ENCODE data around the gene HBA1. TPM values are rescaled to one million over a fixed set of nuclear protein-coding genes. Genes with fewer than 3 reads are reported as not detected.

The HBA1 gene
- polyA plus RNA-seq, 1 donor from 2014 or later, result not detected

DNA sequence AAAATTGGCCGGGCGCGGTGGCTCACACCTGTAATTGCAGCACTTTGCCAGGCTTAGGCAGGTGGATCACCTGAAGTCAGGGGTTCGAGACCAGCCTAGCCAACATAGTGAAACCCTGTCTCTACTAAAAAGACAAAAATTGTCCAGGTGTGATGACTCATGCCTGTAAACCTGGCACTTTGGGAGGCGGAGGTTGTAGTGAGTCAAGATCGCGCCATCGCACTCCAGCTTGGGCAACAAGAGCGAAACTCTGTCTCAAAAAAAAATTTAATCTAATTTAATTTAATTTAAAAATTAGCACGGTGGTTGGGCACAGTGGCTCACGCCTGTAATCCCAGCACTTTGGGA lies 2.2 kb downstream of the HBA1 start:
- Histone ChIP-seq H3K27me3 (ENCODE audit: insufficient read depth, low read depth, low read length) (peaks cover 58% of the 10 kb centered on the region), H3K4me2 (ENCODE audit: low read length) (no peak overlapping the region)

DNA sequence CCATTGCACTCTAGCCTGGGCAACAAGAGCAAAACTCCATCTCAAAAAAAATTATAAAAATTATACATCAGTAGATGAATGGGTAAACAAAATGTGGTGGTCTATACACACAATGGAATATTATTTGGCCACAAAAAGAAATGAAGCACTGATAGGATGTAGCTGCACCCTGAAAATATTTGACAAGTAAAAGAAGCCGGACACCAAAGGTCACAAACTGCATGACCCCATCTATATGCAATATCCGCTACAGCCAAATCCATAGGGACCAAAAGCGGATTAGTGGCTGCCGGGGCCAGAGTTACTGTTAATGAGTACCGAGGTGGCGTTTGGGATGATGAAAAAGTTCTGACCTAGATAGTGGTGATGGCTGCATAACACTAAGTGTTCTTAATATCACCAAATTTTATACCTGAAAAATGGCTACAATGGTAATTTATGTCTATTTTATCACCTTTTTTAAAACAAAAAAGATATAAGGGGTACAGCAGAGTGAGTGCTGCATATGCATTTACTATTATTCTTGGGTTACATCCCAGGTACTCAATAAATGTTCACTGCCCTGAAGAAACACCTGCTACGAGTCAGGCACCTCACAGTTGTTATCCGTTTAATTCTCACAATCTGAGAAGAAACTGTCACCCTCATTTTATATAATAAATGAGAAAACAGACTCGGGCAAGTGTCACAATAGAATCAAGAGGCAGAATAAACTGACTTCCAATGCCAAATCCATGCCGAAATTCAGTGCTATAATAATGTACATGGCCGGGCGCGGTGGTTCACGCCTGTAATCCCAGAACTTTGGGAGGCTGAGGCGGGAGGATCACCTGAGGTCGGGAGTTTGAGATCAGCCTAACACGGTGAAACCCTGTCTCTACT lies 3.0 kb downstream of the HBA1 start:
- TF ChIP-seq, protein P1, sequence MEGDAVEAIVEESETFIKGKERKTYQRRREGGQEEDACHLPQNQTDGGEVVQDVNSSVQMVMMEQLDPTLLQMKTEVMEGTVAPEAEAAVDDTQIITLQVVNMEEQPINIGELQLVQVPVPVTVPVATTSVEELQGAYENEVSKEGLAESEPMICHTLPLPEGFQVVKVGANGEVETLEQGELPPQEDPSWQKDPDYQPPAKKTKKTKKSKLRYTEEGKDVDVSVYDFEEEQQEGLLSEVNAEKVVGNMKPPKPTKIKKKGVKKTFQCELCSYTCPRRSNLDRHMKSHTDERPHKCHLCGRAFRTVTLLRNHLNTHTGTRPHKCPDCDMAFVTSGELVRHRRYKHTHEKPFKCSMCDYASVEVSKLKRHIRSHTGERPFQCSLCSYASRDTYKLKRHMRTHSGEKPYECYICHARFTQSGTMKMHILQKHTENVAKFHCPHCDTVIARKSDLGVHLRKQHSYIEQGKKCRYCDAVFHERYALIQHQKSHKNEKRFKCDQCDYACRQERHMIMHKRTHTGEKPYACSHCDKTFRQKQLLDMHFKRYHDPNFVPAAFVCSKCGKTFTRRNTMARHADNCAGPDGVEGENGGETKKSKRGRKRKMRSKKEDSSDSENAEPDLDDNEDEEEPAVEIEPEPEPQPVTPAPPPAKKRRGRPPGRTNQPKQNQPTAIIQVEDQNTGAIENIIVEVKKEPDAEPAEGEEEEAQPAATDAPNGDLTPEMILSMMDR (IDR thresholded peaks at IDR 0.05; ENCODE audit: poor library complexity, severe bottlenecking), result no peak
- no peak for TF ChIP-seq EP300 (conservative IDR thresholded peaks at IDR 0.05; ENCODE audit: poor library complexity, severe bottlenecking)
- TF ChIP-seq, protein P2, sequence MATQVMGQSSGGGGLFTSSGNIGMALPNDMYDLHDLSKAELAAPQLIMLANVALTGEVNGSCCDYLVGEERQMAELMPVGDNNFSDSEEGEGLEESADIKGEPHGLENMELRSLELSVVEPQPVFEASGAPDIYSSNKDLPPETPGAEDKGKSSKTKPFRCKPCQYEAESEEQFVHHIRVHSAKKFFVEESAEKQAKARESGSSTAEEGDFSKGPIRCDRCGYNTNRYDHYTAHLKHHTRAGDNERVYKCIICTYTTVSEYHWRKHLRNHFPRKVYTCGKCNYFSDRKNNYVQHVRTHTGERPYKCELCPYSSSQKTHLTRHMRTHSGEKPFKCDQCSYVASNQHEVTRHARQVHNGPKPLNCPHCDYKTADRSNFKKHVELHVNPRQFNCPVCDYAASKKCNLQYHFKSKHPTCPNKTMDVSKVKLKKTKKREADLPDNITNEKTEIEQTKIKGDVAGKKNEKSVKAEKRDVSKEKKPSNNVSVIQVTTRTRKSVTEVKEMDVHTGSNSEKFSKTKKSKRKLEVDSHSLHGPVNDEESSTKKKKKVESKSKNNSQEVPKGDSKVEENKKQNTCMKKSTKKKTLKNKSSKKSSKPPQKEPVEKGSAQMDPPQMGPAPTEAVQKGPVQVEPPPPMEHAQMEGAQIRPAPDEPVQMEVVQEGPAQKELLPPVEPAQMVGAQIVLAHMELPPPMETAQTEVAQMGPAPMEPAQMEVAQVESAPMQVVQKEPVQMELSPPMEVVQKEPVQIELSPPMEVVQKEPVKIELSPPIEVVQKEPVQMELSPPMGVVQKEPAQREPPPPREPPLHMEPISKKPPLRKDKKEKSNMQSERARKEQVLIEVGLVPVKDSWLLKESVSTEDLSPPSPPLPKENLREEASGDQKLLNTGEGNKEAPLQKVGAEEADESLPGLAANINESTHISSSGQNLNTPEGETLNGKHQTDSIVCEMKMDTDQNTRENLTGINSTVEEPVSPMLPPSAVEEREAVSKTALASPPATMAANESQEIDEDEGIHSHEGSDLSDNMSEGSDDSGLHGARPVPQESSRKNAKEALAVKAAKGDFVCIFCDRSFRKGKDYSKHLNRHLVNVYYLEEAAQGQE (IDR thresholded peaks at IDR 0.05; ENCODE audit: borderline replicate concordance), result no peak
- TF ChIP-seq EZH2 (IDR thresholded peaks at IDR 0.05; ENCODE audit: borderline replicate concordance, insufficient read depth, low read length, poor library complexity, severe bottlenecking), result no peak
- no peak for TF ChIP-seq RAD21 (conservative IDR thresholded peaks at IDR 0.05)
- no peak for TF ChIP-seq SMC3 (conservative IDR thresholded peaks at IDR 0.05; ENCODE audit: poor library complexity)
- no peak for TF ChIP-seq POLR2AphosphoS5 (IDR thresholded peaks at IDR 0.05)
- TF ChIP-seq TAF1 (IDR thresholded peaks at IDR 0.05; ENCODE audit: low read depth), result no peak
- TF ChIP-seq MXI1 (conservative IDR thresholded peaks at IDR 0.05; ENCODE audit: poor library complexity, severe bottlenecking), result no peak
- H2AFZ ChIP-seq (ENCODE audit: low read depth, low read length), result no peak overlapping the region
- H3K4me2 ChIP-seq (ENCODE audit: low read length), result no peak overlapping the region
- H3K4me3 ChIP-seq (ENCODE audit: low read length), result peak overlapping the region; percentile 65
- no peaks in the 10 kb centered on the region for H3K9me3 ChIP-seq (ENCODE audit: low read length)
- H3K79me2 ChIP-seq (replicated peaks; ENCODE audit: insufficient read depth, low read length), result no peaks in the 10 kb centered on the region
- H3K27ac ChIP-seq (ENCODE audit: low read length), result no peak overlapping the region
- no peaks in the 10 kb centered on the region for H3K36me3 ChIP-seq (ENCODE audit: insufficient read depth, low read length)
- no peak overlapping the region for H3K9ac ChIP-seq (ENCODE audit: low read length)
- H3K9me2 ChIP-seq (ENCODE audit: insufficient read depth, low read length), result no peaks in the 10 kb centered on the region
- H4K20me1 ChIP-seq (ENCODE audit: insufficient read depth), result no peaks in the 10 kb centered on the region
- H3F3A ChIP-seq (ENCODE audit: insufficient read depth, low read length, poor library complexity, severe bottlenecking), result no peaks in the 10 kb centered on the region
- peaks cover 53% of the 10 kb centered on the region for H3K27me3 ChIP-seq (ENCODE audit: insufficient read depth, low read depth, low read length)

More for the DNA sequence above, 2.2 kb downstream of the HBA1 start:
- TF ChIP-seq MXI1 (conservative IDR thresholded peaks at IDR 0.05; ENCODE audit: poor library complexity, severe bottlenecking), result no peak
- no peak for TF ChIP-seq EP300 (conservative IDR thresholded peaks at IDR 0.05; ENCODE audit: poor library complexity, severe bottlenecking)
- no peak for TF ChIP-seq RAD21 (conservative IDR thresholded peaks at IDR 0.05)
- no peak for TF ChIP-seq TAF1 (IDR thresholded peaks at IDR 0.05; ENCODE audit: low read depth)
- TF ChIP-seq, protein P2 (IDR thresholded peaks at IDR 0.05; ENCODE audit: borderline replicate concordance), result no peak
- no peak for TF ChIP-seq SMC3 (conservative IDR thresholded peaks at IDR 0.05; ENCODE audit: poor library complexity)
- TF ChIP-seq, protein P1 (IDR thresholded peaks at IDR 0.05; ENCODE audit: poor library complexity, severe bottlenecking), result no peak
- no peak for TF ChIP-seq POLR2AphosphoS5 (IDR thresholded peaks at IDR 0.05)
- no peak for TF ChIP-seq EZH2 (IDR thresholded peaks at IDR 0.05; ENCODE audit: borderline replicate concordance, insufficient read depth, low read length, poor library complexity, severe bottlenecking)
- Histone ChIP-seq H2AFZ (ENCODE audit: low read depth, low read length) (no peak overlapping the region), H3K9ac (ENCODE audit: low read length) (no peak overlapping the region), H3K79me2 (replicated peaks; ENCODE audit: insufficient read depth, low read length) (no peaks in the 10 kb centered on the region), H3K27ac (ENCODE audit: low read length) (no peak overlapping the region), H3F3A (ENCODE audit: insufficient read depth, low read length, poor library complexity, severe bottlenecking) (no peaks in the 10 kb centered on the region), H3K9me3 (ENCODE audit: low read length) (no peaks in the 10 kb centered on the region), H3K4me3 (ENCODE audit: low read length) (no peak overlapping the region), H3K9me2 (ENCODE audit: insufficient read depth, low read length) (no peaks in the 10 kb centered on the region), H4K20me1 (ENCODE audit: insufficient read depth) (no peaks in the 10 kb centered on the region), H3K36me3 (ENCODE audit: insufficient read depth, low read length) (no peaks in the 10 kb centered on the region)

Measured in neural cell (in vitro differentiated cells).